Measurements from ENCODE around the gene DCDC1. TPM values are rescaled to one million over a fixed set of nuclear protein-coding genes. Genes with fewer than 3 reads are reported as not detected.
"Not testable (repeated sequence)": the region's sequence is repeated elsewhere in the genome, so short reads cannot be mapped to it uniquely, and the experiment has no call there.

Gene DCDC1
- total RNA-seq, 1 donor from 2014 or later: not detected

DNA sequence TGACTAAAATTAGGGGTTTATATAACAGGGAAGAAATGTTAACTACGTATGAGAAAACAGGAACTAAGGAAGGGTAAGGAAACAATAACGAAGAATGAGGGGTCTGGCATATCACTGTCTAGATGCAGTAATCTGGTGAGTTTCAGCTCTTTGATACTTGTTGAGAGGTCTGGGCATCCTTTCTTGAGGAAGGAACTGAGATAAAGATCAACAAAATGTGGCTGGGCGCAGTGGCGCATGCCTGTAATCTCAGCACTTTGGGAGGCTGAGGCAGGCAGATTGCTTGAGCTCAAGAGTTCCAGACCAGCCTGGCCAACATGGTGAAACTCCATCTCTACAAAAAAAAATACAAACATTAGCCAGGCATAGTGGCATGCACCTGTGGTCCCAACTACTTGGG lies 2.7 kb downstream of the DCDC1 start:
- H3K4me3 Mint-ChIP-seq: no peak overlapping the region
- DNase-seq (ENCODE audit: low spot score): no peak
- H3K27ac Mint-ChIP-seq: no peak overlapping the region
- H3K36me3 Mint-ChIP-seq (ENCODE audit: low read depth): peaks cover 5% of the 10 kb centered on the region
- intact Hi-C loops (cut with micrococcal nuclease): loop anchor here (5.0 to 10.0 kb wide), 5 partner anchors 588 to 1891 kb away; partner anchors contain the start of genes ARL14EP, EIF3M, HIPK3 and RCN1
- no peaks in the 10 kb centered on the region for H3K9me3 Mint-ChIP-seq
- H3K27me3 Mint-ChIP-seq (ENCODE audit: insufficient read depth): peaks cover 7% of the 10 kb centered on the region
- H3K4me1 Mint-ChIP-seq (ENCODE audit: low read depth): peaks cover 25% of the 10 kb centered on the region

DNA sequence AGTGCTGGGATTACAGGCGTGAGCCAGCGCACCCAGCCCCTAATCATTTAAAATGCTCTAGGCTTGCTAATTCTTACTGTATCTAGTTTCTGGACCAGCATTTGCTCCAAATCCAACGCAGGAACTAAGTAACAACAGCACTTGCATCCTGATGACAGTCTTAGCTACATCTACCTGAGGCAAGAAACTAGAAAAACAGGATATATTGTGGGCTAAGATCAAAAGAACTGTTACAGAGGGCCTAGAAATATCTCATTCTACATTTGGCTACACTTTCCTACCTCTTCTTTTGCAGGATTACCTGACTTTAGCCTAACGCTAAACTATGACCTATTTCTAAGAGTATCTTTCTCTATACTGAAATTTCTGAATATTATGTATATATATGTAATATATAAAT lies 7.8 kb downstream of the DCDC1 start:
- Mint-ChIP-seq H3K27me3 (ENCODE audit: insufficient read depth) (no peaks in the 10 kb centered on the region), H3K4me3 (no peak overlapping the region), H3K36me3 (ENCODE audit: low read depth) (no peaks in the 10 kb centered on the region), H3K9me3 (no peaks in the 10 kb centered on the region), H3K27ac (no peak overlapping the region), H3K4me1 (ENCODE audit: low read depth) (no peaks in the 10 kb centered on the region)
- intact Hi-C loops (cut with micrococcal nuclease): loop anchor here (10.0 kb wide), 1 partner anchor 593 kb away; no protein-coding TSS in a partner anchor
- no peak for DNase-seq (ENCODE audit: low spot score)

DNA sequence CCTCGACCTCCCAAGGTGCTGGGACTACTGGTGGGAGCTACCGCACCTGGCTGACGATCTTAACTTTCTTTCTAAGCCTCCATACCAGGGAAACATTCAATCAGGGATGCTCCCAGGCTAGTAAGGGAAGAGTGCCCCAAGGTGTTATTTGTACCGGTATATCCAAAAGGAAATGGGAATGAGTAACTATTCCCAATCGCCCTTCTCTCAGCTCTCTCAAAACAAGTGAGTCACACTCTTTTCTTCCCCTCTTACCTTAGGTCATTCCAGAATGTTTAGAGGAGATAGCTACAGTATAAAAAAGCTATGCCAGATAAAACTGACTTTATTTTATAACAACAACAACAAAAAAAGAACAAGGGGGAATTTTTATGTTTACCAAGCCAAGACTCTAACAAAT lies 13.7 kb downstream of the DCDC1 start:
- Mint-ChIP-seq H3K27ac (no peak overlapping the region), H3K27me3 (ENCODE audit: insufficient read depth) (peaks cover 4% of the 10 kb centered on the region), H3K9me3 (no peaks in the 10 kb centered on the region), H3K4me1 (ENCODE audit: low read depth) (no peaks in the 10 kb centered on the region), H3K36me3 (ENCODE audit: low read depth) (no peaks in the 10 kb centered on the region), H3K4me3 (no peak overlapping the region)
- intact Hi-C loops (cut with micrococcal nuclease): no loop called here
- DNase-seq (ENCODE audit: low spot score): no peak

DNA sequence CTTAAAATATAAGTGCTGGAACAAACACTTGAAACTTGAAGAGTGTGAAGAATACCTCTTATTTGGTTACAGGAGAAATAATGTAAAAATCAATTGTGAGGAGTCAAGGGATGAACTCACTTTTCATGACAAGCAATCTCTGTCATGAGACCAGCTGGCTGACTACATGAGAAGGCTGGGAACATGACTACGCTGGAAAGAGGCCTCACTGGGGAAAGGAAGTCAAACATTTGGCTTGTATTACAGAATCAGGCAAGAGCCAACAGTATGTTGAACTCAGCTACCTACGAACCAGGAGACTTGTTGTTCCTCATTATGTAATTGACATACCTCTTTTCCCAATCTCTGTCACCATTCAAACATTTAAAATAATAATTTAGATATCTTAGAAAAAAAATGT lies 14.4 kb downstream of the DCDC1 start:
- no peak for DNase-seq (ENCODE audit: low spot score)
- Mint-ChIP-seq H3K9me3 (no peaks in the 10 kb centered on the region), H3K27me3 (ENCODE audit: insufficient read depth) (peaks cover 4% of the 10 kb centered on the region), H3K36me3 (ENCODE audit: low read depth) (no peaks in the 10 kb centered on the region), H3K4me3 (no peak overlapping the region), H3K27ac (no peak overlapping the region), H3K4me1 (ENCODE audit: low read depth) (no peaks in the 10 kb centered on the region)
- intact Hi-C loops (cut with micrococcal nuclease): no loop called here

GRCh38 chr11:31351168-31351567 lies 18.4 kb downstream of the DCDC1 start:
- H3K4me3 Mint-ChIP-seq: no peak overlapping the region
- H3K36me3 Mint-ChIP-seq (ENCODE audit: low read depth): no peaks in the 10 kb centered on the region
- no peak for DNase-seq (ENCODE audit: low spot score)
- peaks cover 4% of the 10 kb centered on the region for H3K27me3 Mint-ChIP-seq (ENCODE audit: insufficient read depth)
- intact Hi-C loops (cut with micrococcal nuclease): no loop called here
- H3K9me3 Mint-ChIP-seq: no peaks in the 10 kb centered on the region
- no peak overlapping the region for H3K27ac Mint-ChIP-seq
- H3K4me1 Mint-ChIP-seq (ENCODE audit: low read depth): no peaks in the 10 kb centered on the region

- DNase-seq (ENCODE audit: low spot score): no peak
- H3K27ac Mint-ChIP-seq: no peak overlapping the region
- no peaks in the 10 kb centered on the region for H3K9me3 Mint-ChIP-seq
- H3K27me3 Mint-ChIP-seq (ENCODE audit: insufficient read depth): peaks cover 2% of the 10 kb centered on the region
- H3K36me3 Mint-ChIP-seq (ENCODE audit: low read depth): no peaks in the 10 kb centered on the region
- intact Hi-C loops (cut with micrococcal nuclease): no loop called here
- no peaks in the 10 kb centered on the region for H3K4me1 Mint-ChIP-seq (ENCODE audit: low read depth)
- H3K4me3 Mint-ChIP-seq: no peak overlapping the region
These were observed 28.5 kb downstream of the DCDC1 start for GRCh38 chr11:31340903-31341572.

- Mint-ChIP-seq H3K27me3 (ENCODE audit: insufficient read depth) (no peaks in the 10 kb centered on the region), H3K9me3 (no peaks in the 10 kb centered on the region), H3K27ac (no peak overlapping the region), H3K4me3 (no peak overlapping the region), H3K4me1 (ENCODE audit: low read depth) (no peaks in the 10 kb centered on the region), H3K36me3 (ENCODE audit: low read depth) (no peaks in the 10 kb centered on the region)
- intact Hi-C loops (cut with micrococcal nuclease): no loop called here
- no peak for DNase-seq (ENCODE audit: low spot score)
These were observed 31.7 kb downstream of the DCDC1 start for GRCh38 chr11:31337806-31338205.

- no peak for DNase-seq (ENCODE audit: low spot score)
- Mint-ChIP-seq H3K9me3 (no peaks in the 10 kb centered on the region), H3K27ac (no peak overlapping the region), H3K27me3 (ENCODE audit: insufficient read depth) (peaks cover 2% of the 10 kb centered on the region), H3K4me3 (no peak overlapping the region), H3K4me1 (ENCODE audit: low read depth) (peaks cover 10% of the 10 kb centered on the region), H3K36me3 (ENCODE audit: low read depth) (no peaks in the 10 kb centered on the region)
- intact Hi-C loops (cut with micrococcal nuclease): no loop called here
These were observed 40.8 kb downstream of the DCDC1 start for GRCh38 chr11:31328697-31329096.

GRCh38 chr11:31327417-31327816 lies 42.1 kb downstream of the DCDC1 start:
- Mint-ChIP-seq H3K27me3 (ENCODE audit: insufficient read depth) (peaks cover 2% of the 10 kb centered on the region), H3K4me1 (ENCODE audit: low read depth) (peaks cover 10% of the 10 kb centered on the region), H3K27ac (no peak overlapping the region), H3K4me3 (no peak overlapping the region), H3K9me3 (no peaks in the 10 kb centered on the region), H3K36me3 (ENCODE audit: low read depth) (no peaks in the 10 kb centered on the region)
- intact Hi-C loops (cut with micrococcal nuclease): no loop called here
- no peak for DNase-seq (ENCODE audit: low spot score)

DNA sequence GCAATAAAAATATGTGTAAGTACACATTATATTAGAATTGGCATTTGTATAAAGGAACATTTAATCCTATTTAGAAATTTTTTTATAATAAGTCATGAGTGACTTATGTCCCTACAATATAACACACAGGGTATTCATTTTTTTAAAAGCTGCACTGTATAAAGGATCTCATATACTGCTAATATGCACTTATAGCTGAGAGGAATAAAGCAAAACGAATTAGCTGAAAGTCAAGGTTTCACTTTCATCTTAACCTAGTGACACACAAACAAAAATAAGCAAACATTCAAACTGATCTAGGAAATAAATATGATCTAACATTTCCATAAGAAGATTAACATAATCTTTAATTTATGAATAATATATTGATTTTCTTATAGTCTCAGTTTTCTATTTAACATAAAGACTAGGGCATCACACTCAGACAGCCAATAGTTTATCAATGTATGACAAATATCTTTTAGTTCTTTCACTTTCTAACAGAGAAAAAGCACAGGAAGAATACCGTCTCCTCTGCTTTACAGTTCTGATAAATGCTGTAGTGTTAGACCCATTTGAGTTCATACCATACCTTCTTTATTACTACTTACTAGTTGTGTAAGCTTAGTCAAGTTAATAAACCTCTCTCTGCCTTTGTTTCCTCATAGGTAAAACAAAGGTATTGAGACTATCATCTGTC lies 42.9 kb downstream of the DCDC1 start:
- peaks cover 2% of the 10 kb centered on the region for H3K27me3 Mint-ChIP-seq (ENCODE audit: insufficient read depth)
- H3K4me1 Mint-ChIP-seq (ENCODE audit: low read depth): peaks cover 10% of the 10 kb centered on the region
- H3K36me3 Mint-ChIP-seq (ENCODE audit: low read depth): no peaks in the 10 kb centered on the region
- DNase-seq (ENCODE audit: low spot score): no peak
- intact Hi-C loops (cut with micrococcal nuclease): no loop called here
- no peak overlapping the region for H3K27ac Mint-ChIP-seq
- H3K9me3 Mint-ChIP-seq: no peaks in the 10 kb centered on the region
- no peak overlapping the region for H3K4me3 Mint-ChIP-seq

GRCh38 chr11:31325160-31325559 lies 44.4 kb downstream of the DCDC1 start:
- H3K36me3 Mint-ChIP-seq (ENCODE audit: low read depth): no peaks in the 10 kb centered on the region
- H3K9me3 Mint-ChIP-seq: no peaks in the 10 kb centered on the region
- H3K4me3 Mint-ChIP-seq: no peak overlapping the region
- H3K27me3 Mint-ChIP-seq (ENCODE audit: insufficient read depth): peaks cover 2% of the 10 kb centered on the region
- no peak for DNase-seq (ENCODE audit: low spot score)
- no peak overlapping the region for H3K27ac Mint-ChIP-seq
- H3K4me1 Mint-ChIP-seq (ENCODE audit: low read depth): peaks cover 10% of the 10 kb centered on the region
- intact Hi-C loops (cut with micrococcal nuclease): no loop called here

GRCh38 chr11:31323145-31323544 lies 46.4 kb downstream of the DCDC1 start:
- Mint-ChIP-seq H3K36me3 (ENCODE audit: low read depth) (no peaks in the 10 kb centered on the region), H3K4me1 (ENCODE audit: low read depth) (peaks cover 10% of the 10 kb centered on the region), H3K4me3 (no peak overlapping the region), H3K9me3 (no peaks in the 10 kb centered on the region), H3K27ac (no peak overlapping the region), H3K27me3 (ENCODE audit: insufficient read depth) (peaks cover 2% of the 10 kb centered on the region)
- no peak for DNase-seq (ENCODE audit: low spot score)
- intact Hi-C loops (cut with micrococcal nuclease): no loop called here

DNA sequence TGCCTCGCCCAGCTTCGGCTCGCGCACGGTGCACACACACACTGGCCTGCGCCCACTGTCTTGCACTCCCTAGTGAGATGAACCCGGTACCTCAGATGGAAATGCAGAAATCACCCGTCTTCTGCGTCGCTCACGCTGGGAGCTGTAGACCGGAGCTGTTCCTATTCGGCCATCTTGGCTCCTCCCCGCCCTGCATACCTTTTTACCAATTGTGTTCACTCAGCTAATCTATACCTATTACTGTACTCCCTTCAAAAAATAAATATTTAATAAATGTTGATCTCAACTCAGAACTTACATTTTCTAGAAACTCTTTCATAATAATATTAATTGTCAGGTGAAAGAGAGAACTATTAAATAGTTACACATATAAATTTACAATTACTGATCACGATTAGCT lies 48.0 kb downstream of the DCDC1 start:
- H3K27me3 Mint-ChIP-seq (ENCODE audit: insufficient read depth); H3K36me3 Mint-ChIP-seq (ENCODE audit: low read depth); H3K9me3 Mint-ChIP-seq; H3K4me3 Mint-ChIP-seq; intact Hi-C loops (cut with micrococcal nuclease); DNase-seq (ENCODE audit: low spot score); H3K4me1 Mint-ChIP-seq (ENCODE audit: low read depth); H3K27ac Mint-ChIP-seq: not testable (repeated sequence)

Data from activated T-helper 1 cell treated with anti-CD3 and anti-CD28 coated beads, Interleukin-12 subunit alpha, Interleukin-12 subunit beta, Interleukin-2, Interleukin-4 antibody, amounts not matched to agents 30 ng/mL and 10 ng/mL and 1 ng/mL, durations not matched to agents 14 hours and 24 hours and 36 hours (primary cell).